CD4-positive, alpha-beta T cell (primary cell): ENCODE measurements around the gene ATP5F1D. TPM values are rescaled to one million over a fixed set of nuclear protein-coding genes. Genes with fewer than 3 reads are reported as not detected.

Source experiments
- ATAC-seq: fragments of 200-7000 bp; cut with Tn5 transposase; one replicate; pipeline ENCODE4 v1.10.0; 2022; ENCODE audit warnings: mild to moderate bottlenecking; ENCODE audit not compliant: poor library complexity
- CTCF ChIA-PET: fragments of 350-600 bp; sonication (Branson Sonifier 250); formaldehyde crosslinking; loops from one replicate; lab custom pipeline; 2021; ENCODE audit warnings: antibody characterized with exemption, inconsistent platforms; lab: Charles Lee
- POLR2A ChIA-PET: fragments of 350-600 bp; sonication (Branson Sonifier 250); formaldehyde crosslinking; loops from one replicate; lab custom pipeline; 2021; ENCODE audit warnings: antibody characterized with exemption, inconsistent platforms; lab: Charles Lee
- DNase-seq, 14 experiments: peaks; one replicate each; pipeline ENCODE4 v3.0.0-alpha.2; 2013 to 2020; ENCODE audit warnings: mixed read lengths in 2 of 14
- H3K27ac ChIP-seq, 2 donors: one replicate each; pipeline versions ENCODE4 v1.5.1 to v1.7.0; 2013; ENCODE audit warnings: low read length in 2 of 2, low read depth in 1 of 2, mild to moderate bottlenecking in 1 of 2
- H3K27me3 ChIP-seq, 2 experiments: 1 replicate in 1 of 2; 2 replicates in 1 of 2; pipeline versions ENCODE4 v1.6.1 to v1.7.0; 2013; ENCODE audit warnings: low read length in 2 of 2, control low read depth in 1 of 2, mild to moderate bottlenecking in 1 of 2, moderate library complexity in 1 of 2; ENCODE audit not compliant: insufficient read depth in 2 of 2, control insufficient read depth in 1 of 2
- H3K36me3 ChIP-seq: one replicate; pipeline ENCODE4 v1.6.1; 2013; ENCODE audit warnings: low read length, control low read depth; ENCODE audit not compliant: insufficient read depth
- H3K4me1 ChIP-seq: one replicate; pipeline ENCODE4 v1.6.1; 2013; ENCODE audit warnings: low read length, control low read depth; ENCODE audit not compliant: insufficient read depth
- H3K4me3 ChIP-seq: one replicate; pipeline ENCODE4 v1.5.1; 2013; ENCODE audit warnings: mild to moderate bottlenecking, low read length, moderate library complexity
- H3K9me3 ChIP-seq, 2 experiments: 1 replicate in 1 of 2; 2 replicates in 1 of 2; pipeline versions ENCODE4 v1.6.1 to v1.7.0; 2013; ENCODE audit warnings: low read length in 2 of 2, mild to moderate bottlenecking in 2 of 2, control low read depth in 1 of 2, moderate library complexity in 1 of 2; ENCODE audit not compliant: control insufficient read depth in 1 of 2, insufficient read depth in 1 of 2
- H3K27ac Mint-ChIP-seq: one replicate; pipeline ENCODE4 v1.8.0; 2020; ENCODE audit warnings: mixed read lengths
- H3K27me3 Mint-ChIP-seq: one replicate; pipeline ENCODE4 v1.8.0; 2021; ENCODE audit warnings: mixed read lengths
- H3K36me3 Mint-ChIP-seq: one replicate; pipeline ENCODE4 v1.8.0; 2021; ENCODE audit warnings: low read depth, mixed read lengths
- H3K4me1 Mint-ChIP-seq: one replicate; pipeline ENCODE4 v1.8.0; 2021; ENCODE audit warnings: low read depth, mixed read lengths
- H3K4me3 Mint-ChIP-seq: one replicate; pipeline ENCODE4 v1.8.0; 2020; ENCODE audit warnings: mild to moderate bottlenecking, mixed read lengths
- H3K9me3 Mint-ChIP-seq: one replicate; pipeline ENCODE4 v1.8.0; 2020; ENCODE audit warnings: mixed read lengths
- intact Hi-C, 2 experiments: fragments of 100-400 bp; cut with DNase I in 1 of 2; cut with micrococcal nuclease in 1 of 2; formaldehyde crosslinking; loops; one replicate each; pipeline versions ENCODE4 v1.15.1 to v1.9.0; 2023 to 2025; cut with DNase I, micrococcal nuclease
- total RNA-seq, 174 experiments: library from RNA in 2 of 174; stranded (reverse) in 2 of 174; gene quantifications; one replicate each; pipeline ENCODE4 v1.2.3 and lab custom pipeline; 2021 to 2026
- TF ChIP-seq, protein P1 (sequence below): fragments of 200-600 bp; IDR thresholded peaks from one replicate; pipeline ENCODE4 v1.8.0; 2022; ENCODE audit warnings: antibody characterized with exemption, mild to moderate bottlenecking

Gene ATP5F1D
- total RNA-seq, 2 experiments from 2014 or later, result 77.6 to 92.6 TPM

DNA sequence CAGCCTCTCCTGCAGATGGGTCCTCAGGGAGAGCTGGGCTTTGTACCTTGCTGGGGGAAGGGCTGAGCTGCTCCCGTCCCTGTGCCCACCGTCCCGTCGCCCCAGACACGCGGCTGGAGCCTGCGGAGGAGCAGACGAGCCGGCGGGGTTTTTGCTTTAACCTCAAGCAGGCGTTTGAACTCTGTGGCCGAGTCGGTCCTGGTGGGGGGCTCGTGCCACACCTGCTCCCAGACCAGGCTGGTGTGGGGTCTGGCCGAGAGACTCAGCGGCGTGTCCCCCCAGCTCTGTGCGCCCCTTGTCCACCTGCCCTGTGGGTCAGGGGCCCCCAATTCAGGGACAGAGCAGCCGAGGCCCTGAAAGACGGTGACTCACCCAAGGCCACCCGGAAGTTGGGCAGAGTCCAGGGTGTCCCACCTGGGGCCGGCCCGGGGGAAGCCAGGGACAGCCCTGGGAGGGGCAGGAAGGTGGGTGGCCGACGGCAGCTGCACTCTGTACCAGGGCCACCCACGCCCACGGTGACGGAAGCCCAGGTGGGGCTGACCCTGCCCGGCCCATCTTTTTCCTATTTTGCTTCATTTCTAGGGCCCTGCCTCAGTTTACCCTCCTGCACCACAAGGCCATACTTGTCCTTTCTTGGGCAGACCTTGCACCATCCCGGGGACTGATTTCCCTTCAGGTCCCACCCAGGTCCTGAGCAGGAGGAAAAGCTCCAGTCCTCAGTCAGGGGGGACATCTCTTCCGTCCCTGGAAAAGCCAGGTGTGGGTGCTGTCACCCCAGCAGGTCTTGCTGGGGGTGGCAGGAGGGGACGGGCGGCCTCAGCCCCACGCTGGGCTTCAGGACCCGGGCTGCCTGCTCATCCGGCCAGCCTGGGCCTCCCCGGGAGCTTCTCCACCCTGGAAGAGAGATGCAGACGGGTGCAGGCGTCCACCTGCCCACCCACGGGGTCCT lies 49.4 kb downstream of the ATP5F1D start:
- no peaks in the 10 kb centered on the region for H3K4me1 Mint-ChIP-seq
- intact Hi-C loops, result no loop called here
- no peak overlapping the region for H3K4me3 Mint-ChIP-seq
- peaks cover 31% of the 10 kb centered on the region for H3K27me3 Mint-ChIP-seq
- DNase-seq (no peak), ATAC-seq (no peak)
- Histone ChIP-seq H3K4me1 (peaks cover 24% of the 10 kb centered on the region), H3K27me3 (peaks cover 58 to 70% of the 10 kb centered on the region in 2 experiments), H3K27ac (no peak overlapping the region), H3K4me3 (no peak overlapping the region), H3K9me3 (peaks cover 0 to 63% of the 10 kb centered on the region in 2 experiments), H3K36me3 (no peaks in the 10 kb centered on the region)
- ChIA-PET POLR2A (no interaction called here), CTCF (interaction anchor here (1.4 kb wide), 1 partner anchor 11 kb away, joined by 3 read pairs; no protein-coding TSS in a partner anchor)
- TF ChIP-seq, protein P1, sequence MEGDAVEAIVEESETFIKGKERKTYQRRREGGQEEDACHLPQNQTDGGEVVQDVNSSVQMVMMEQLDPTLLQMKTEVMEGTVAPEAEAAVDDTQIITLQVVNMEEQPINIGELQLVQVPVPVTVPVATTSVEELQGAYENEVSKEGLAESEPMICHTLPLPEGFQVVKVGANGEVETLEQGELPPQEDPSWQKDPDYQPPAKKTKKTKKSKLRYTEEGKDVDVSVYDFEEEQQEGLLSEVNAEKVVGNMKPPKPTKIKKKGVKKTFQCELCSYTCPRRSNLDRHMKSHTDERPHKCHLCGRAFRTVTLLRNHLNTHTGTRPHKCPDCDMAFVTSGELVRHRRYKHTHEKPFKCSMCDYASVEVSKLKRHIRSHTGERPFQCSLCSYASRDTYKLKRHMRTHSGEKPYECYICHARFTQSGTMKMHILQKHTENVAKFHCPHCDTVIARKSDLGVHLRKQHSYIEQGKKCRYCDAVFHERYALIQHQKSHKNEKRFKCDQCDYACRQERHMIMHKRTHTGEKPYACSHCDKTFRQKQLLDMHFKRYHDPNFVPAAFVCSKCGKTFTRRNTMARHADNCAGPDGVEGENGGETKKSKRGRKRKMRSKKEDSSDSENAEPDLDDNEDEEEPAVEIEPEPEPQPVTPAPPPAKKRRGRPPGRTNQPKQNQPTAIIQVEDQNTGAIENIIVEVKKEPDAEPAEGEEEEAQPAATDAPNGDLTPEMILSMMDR, result no peak
- H3K36me3 Mint-ChIP-seq, result no peaks in the 10 kb centered on the region
- H3K9me3 Mint-ChIP-seq, result no peaks in the 10 kb centered on the region
- no peak overlapping the region for H3K27ac Mint-ChIP-seq

DNA sequence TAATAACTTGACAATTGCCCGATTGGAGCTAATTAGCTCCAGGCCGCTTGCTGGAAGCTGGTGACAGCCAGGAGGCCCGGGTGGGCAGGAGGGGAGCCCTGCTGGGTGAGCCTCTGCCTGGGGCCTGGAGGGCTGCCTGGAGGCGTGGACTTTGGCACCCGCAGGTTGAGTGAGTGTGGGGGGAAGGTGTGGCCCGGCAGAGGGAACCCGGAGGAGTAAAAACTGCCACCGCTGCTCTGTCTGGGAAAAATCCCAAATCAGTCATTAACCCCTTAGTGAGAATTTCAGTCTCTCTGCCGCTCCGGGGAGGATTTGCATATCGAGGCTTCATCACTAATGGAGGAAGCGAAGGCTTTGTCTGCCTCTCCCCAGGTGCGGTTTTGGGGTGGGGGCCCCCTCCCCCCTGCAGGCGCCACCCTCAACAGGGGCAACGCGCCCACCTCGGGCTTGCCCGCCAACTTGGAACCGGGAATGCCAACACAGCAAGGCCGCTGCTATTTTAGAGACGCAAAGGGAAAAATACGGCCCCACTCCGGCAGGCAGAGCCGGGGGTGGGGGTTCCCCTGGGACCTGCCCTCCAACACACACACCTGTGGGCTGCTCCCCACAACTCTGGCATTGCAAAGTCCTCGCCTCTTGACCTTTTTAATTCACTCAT lies 50.3 kb downstream of the ATP5F1D start:
- no peak for ATAC-seq
- POLR2A ChIA-PET, result no interaction called here
- no peaks in the 10 kb centered on the region for H3K36me3 ChIP-seq
- CTCF ChIA-PET, result interaction anchor here (0.6 to 1.4 kb wide), 2 partner anchors 12 to 729 kb away, joined by 3 to 4 read pairs; no protein-coding TSS in a partner anchor
- H3K4me1 ChIP-seq, result peaks cover 19% of the 10 kb centered on the region
- Mint-ChIP-seq H3K9me3 (no peaks in the 10 kb centered on the region), H3K36me3 (no peaks in the 10 kb centered on the region), H3K4me1 (no peaks in the 10 kb centered on the region), H3K27me3 (peaks cover 27% of the 10 kb centered on the region), H3K4me3 (no peak overlapping the region), H3K27ac (no peak overlapping the region)
- TF ChIP-seq, protein P1, result no peak
- H3K27ac ChIP-seq, result no peak overlapping the region
- H3K4me3 ChIP-seq, result no peak overlapping the region
- peaks cover 53 to 65% of the 10 kb centered on the region in 2 experiments for H3K27me3 ChIP-seq
- intact Hi-C loops, result no loop called here
- DNase-seq, result no peak
- H3K9me3 ChIP-seq, result peaks cover 0 to 66% of the 10 kb centered on the region in 2 experiments

DNA sequence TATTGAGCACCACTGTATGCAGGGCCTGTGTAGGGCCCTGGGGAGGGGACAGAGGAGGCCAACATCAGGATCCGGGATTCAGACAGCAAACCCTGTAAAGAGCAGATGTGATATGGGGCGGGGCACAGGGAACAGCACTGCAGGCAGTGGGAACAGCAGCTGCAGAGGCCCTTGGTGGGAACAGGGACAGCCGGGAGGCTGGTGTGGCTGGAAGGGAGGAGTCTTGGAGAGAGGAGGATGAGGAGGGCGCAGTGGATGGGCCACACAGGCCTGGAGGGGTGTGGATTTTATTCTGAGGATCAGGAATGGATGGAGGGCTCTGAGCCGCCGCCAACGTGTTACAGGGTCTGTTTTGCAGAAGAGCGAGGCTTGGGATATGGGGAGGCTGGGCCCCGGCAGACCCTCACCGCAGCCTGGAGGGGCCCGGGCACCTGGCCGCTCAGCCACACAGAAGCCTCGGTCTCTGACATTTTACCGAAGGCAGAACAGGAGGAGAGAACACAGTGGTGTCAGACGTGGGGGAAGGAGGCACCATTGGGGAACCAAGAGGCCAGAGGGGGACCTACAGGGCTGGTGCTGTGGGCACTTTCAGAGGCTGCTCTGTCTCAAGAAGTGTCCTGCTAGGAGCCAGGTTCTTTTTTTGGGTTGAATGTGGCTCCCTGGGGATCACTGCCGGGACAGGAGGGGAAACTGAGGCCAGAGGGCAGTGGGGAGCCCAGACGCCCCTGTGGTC lies 51.0 kb downstream of the ATP5F1D start:
- DNase-seq (no peak), ATAC-seq (no peak)
- H3K4me1 Mint-ChIP-seq, result no peaks in the 10 kb centered on the region
- no peaks in the 10 kb centered on the region for H3K36me3 ChIP-seq
- no peak overlapping the region for H3K27ac Mint-ChIP-seq
- peaks cover 48 to 58% of the 10 kb centered on the region in 2 experiments for H3K27me3 ChIP-seq
- TF ChIP-seq, protein P1, result no peak
- intact Hi-C loops, result no loop called here
- peaks cover 0 to 62% of the 10 kb centered on the region in 2 experiments for H3K9me3 ChIP-seq
- H3K4me3 Mint-ChIP-seq, result no peak overlapping the region
- no peaks in the 10 kb centered on the region for H3K36me3 Mint-ChIP-seq
- CTCF ChIA-PET, result interaction anchor here (0.6 kb wide), 1 partner anchor 728 kb away, joined by 4 read pairs; no protein-coding TSS in a partner anchor
- H3K4me1 ChIP-seq, result peaks cover 18% of the 10 kb centered on the region
- POLR2A ChIA-PET, result no interaction called here
- H3K27ac ChIP-seq, result no peak overlapping the region
- no peaks in the 10 kb centered on the region for H3K9me3 Mint-ChIP-seq
- H3K4me3 ChIP-seq, result no peak overlapping the region
- H3K27me3 Mint-ChIP-seq, result peaks cover 34% of the 10 kb centered on the region
